H4 (cell line): ENCODE data around the gene MBNL1. TPM values are rescaled to one million over a fixed set of nuclear protein-coding genes. Genes with fewer than 3 reads are reported as not detected.

Source experiments
- DNase-seq: peaks from one replicate; pipeline ENCODE4 v3.0.0-alpha.2; 2015; ENCODE audit warnings: low spot score
- total RNA-seq: library from RNA; depleted of rRNA; stranded (reverse); fragments of >200 nt; shearing (Covaris generic); gene quantifications from 2 replicates; pipeline ENCODE4 v1.2.3, GENCODE V29; 2014

The MBNL1 gene
- total RNA-seq, 1 experiment from 2014 or later: 153 TPM

DNA sequence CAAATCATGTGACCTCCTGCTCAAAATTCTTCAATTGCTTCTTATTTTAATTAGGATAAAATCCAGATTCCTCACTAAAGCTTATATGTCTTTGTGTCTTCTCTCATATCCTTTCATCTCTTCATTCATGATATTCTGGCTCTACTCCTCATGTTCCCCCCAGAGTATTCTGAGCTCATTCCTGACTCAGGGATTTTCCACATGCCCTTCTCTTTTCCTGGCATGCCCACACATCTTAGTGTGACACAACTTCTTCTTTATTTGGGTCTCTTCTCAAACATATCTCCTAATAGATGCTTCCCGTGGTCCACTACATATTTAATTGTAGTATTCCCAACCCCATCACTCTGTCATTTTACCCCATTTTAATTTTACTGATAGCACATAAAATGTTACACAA is 15.2 kb upstream of the MBNL1 start:
- DNase-seq: no peak

DNA sequence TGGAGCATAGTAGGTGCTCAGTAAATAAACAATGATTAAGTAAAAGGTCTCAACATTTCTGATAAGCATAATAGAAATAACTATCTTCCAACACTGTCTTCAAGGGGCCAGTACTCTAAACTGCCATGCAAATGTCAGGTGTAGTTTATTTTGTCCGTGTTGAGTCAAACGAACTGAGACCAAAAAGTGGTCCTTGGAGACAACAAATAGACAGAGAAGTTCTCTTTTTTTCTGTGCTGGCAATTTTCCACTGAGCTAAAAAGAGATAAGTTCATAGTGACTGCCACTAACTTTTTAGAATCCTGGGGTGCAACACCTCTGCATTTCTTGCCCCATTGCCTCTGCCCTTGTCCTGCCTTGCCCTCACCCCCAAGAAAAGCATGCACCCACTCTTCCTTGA is 14.7 kb upstream of the MBNL1 start:
- DNase-seq: no peak

DNA sequence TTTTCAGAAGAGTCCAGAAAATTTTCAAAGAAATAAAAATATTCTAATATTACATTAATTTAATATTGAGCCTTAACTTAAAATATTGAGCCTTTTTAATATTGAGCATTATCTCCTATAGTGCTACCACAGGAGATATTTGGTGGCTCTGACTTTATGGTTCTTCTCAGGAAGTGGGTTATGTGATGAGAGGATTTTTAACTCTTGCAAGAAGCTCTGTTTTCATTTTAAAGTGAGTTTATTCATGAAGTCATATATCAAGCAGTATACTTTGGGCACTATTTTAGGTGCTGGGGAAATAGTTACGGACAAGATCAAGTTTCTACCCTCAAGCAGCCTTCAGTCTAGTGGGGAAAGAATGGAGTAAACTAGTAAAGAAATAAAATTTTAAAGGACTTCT is 13.4 kb upstream of the MBNL1 start:
- DNase-seq: no peak

DNA sequence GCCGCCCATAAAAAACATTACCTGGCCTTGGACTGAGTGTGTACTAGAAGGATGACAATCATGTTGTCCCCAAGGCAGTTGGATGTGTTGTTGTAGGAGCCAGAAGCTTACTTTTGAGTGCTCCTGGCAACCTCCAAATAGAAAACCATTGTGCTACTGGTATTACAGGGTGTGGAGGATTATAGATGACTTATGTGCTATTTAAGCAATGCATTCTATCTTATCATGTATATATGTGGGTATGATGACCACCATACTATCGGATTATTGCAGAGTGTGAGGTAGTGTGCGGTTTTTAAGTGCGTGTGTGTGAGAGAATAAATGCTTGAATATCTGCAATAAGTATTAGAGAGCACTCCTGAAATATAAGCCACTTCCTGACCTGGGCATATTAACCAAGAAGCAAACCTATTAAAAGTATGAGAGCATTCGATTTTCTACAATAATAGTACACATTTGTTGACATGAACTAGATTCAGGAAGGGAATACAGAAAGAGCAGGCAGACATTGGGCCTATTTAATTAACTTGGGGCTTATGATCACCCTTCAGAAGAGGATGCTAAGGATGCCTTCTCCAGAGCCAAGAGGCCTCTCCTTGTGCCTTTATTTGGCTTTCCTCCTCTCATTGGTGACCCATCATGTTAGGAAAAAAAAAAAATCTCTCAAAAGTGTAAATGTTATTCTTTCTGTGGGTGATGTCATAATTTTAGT is 11.7 kb upstream of the MBNL1 start:
- DNase-seq: no peak

DNA sequence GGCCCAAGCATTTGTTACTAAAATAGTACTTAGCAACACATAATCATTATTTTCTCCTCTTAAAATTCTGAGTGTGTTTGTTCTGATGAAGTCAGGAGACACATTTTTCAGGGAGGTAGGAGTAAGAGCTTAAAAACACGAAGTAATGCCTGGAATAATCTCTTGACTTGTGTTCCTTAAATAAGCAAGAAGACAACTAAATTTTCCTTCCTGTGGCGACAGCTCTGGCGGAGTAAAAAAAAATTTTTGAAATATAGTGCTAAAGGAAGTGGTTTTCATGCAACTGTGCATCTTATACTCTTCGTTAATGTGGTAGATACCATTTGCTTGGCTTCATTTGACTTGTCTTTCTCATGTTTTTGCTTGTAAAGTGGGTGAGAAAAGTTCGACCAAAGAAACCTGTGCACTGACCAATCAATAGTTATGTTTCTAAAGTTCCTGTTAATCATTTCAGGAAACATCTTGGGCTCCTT is 11.1 kb upstream of the MBNL1 start:
- DNase-seq: no peak

DNA sequence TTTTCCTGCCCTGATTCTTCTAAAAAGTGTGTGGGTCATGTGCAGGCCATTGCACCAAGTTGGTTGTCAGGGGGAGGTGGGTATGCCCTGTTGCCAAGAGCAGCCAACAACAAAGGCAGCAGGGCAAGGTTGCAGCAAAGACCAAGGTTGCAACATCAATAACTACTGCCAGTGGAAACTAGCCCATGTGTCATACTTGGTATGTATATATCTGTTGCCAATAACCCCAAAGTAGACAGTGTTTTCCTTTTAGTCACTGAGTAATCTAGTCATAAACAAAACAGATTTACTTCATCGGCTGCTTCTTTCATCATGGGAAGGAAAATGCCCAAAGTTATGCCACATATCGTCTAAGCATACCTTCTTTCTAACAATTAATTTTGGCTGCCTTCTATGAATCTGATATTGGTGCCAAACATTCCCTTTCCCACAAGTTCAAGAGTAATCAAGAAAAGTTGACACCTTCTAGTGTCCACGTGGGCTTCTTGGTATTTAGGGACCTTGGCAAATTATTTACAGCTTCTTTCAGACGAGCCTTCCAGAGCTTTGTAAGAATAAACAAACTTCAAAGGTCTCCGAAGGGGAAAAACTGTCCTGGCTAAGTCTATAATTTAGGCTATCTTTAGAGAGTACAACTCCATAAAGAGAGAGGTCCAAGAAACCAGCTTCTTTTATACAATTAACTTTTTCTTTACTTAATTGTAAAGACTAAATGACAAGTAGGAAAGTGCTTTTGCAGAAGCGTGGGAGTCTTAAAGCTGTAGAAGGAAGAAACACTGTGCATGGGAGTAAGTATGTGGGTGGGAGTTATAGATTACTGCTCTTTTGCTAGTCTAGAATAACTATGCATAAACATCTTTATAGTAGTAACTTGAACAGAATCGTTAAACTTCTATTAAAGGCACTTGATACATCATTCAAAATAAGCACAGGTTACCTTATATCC is 10.0 kb upstream of the MBNL1 start:
- DNase-seq: peak; percentile 95

DNA sequence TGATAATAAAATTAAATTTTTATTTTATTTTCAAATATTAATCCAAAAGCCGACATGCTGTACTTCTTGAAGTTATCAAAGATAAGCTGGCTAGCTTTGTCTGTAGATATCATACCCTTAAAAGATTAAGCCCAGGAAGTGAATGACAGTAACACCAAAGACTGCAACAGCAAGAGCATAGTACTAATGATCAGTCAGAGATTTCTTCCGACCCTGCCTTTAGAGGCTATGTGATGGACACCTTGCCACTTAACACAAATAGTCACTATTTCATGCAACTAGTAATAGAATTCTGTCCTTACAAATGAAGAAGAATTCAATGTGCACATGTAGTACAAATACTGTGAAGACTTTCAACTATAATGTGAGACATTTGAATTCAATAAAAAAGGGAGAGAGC is 9.3 kb upstream of the MBNL1 start:
- DNase-seq: no peak

DNA sequence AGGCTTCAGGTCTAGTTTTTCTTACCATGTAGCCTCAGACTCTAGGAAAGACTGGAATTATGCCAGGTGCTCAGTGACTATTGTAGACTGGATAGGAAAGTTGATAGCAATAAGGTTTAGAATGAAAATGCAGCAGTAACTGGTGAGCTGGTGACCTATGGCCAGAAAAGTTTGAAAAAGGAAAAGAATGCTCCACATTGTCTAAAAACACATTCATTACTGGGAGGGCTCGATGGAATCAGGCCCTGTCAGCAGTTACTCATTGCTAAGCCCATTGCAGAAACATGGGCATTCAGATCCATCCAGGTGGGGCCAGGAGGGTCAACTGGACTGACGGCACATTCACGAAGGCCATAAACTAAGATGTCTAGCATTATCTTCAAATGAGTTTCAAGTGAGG is 8.7 kb upstream of the MBNL1 start:
- no peak for DNase-seq

DNA sequence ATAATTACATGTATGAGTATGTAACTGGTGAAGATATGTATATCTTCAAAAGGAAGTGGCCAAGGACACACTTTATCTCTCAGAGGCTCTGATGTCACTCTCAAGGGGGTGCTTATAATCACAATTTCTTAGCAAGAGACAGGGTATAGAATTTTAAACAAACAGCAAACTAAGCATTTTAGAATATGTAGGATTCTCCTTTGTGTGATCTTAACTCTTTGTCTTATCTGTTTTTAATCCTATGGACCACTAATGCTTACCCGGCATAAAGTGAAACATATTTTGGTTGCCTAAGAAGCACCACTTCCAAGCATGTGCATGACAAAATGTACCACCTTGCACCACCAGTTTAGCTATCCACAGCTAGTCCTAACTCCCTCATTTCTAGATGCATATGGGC is 8.2 kb upstream of the MBNL1 start:
- DNase-seq: no peak

DNA sequence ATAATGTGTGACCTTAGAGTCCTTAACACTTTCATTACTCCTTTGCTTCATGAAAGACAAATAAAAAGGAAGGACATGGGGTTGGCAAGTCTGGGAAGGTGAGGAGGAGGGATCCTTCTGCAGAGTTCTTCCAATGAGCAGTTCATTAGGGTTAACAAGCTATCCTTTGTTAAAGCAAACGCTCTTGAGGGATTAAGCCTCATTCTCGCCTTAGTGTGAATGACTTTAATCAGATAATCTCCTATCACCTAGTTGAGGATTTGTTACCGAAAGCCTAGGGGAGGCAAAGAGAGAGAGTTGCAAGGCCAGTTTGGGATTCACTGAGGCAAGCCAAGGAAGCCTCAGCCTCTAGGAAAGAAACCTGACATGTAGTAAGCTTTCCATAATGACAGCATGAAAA is 7.4 kb upstream of the MBNL1 start:
- DNase-seq: no peak

DNA sequence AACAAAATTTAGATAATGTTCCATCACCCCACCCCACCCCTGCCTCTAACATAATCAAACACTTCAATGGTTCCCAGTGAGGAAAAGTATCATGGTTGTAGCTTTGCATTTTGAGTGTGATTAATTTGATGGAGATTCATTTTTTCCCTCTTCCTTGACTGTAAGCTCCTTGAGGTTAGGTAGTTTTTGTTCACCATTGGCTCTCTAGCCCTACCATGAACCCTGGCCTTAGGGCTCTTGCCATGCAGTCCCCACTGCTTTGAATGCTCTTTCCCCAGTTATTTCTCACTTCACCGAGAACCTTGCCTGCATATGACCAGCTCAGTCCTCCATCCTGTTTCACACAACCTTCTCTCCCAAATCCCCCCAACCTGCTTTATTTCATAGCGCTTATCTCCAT is 5.0 kb upstream of the MBNL1 start:
- no peak for DNase-seq

DNA sequence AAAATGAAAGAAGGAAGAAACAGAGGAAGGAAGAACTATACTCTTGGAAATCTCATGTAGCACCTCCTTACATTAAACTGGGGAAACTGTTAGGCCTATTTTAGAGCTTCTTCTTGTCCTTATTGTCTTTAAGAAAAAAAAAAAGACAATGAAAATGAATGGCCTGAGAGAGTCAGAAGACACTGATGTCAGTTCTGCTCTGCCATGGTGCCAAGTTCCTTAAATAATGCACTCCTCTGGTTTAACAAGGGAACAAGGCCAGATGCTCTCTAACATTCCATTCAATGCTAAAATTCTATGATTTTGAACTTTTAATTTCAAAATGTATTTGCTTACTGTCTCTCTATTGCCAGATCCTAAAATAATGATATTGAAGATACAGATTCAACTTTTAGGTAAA is 4.4 kb upstream of the MBNL1 start:
- no peak for DNase-seq

DNA sequence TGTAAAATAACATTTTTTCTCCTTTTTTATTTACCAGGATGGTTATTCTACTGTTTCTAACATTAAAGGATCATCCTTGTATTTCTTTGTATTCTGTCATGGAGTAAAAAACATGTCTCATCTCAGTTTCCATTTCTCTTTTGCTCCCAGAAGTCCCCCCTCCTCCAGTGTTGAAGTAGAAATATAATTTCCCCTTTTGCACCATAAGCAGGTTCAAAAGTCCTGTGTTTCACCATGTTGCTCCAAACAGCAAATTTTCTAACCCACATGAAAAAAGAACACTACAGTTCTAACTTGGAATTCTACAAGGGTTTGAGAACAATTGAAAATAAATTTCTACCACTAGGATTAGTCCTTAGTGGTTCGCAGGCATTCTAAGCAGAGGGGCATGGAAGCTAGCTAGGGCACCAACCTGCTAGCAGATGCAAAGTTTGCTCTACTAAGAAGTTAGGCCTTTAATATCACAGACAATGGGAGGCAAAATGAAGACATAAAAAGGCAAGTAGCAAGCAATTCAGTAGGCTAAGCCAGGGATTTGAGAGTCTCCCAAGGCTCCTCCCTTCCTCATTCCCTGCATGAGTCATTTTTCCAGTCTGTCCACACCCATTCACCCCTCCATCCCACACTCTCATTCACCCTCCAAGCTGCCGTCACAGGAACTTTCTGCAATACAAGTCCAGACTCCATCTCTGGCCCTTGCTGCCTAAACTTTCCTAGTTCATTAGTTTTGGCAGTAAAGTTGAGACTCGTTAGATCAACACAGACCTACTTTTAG is 2.3 kb upstream of the MBNL1 start:
- peak; percentile 98 for DNase-seq

DNA sequence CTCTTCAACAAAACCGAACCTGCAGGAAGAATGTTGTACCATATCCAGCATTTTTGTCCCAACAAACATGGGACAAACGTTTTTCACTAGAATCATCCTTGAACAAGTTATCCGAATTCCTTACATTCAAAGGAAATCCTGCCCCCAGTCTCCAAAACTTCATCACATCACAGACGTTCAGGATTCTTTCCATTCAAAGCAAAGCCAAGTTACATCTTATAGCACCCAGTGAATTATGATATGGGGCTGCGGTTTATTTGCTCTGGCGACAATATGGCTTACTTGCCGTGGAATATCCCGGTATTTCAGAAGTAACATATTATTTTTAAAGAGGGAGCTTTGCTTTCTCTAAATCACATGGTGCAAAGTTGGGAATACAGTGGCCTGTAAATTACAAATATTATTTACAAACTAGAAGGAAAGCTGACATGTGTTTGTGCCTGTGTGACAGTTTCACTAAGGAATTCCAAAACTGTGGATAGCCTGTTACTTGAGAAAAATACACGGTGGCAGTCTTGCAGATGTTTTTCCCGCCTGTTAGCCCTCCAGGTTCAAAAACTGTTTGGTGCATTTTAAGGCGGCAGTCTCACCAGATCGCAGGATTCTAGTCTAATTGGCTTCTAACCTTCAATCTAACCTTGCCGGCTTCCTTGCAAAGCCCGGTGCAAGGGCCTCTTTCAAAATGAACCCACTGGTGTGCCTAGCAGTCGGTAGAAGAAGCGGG is 736 bp upstream of the MBNL1 start:
- DNase-seq: no peak

DNA sequence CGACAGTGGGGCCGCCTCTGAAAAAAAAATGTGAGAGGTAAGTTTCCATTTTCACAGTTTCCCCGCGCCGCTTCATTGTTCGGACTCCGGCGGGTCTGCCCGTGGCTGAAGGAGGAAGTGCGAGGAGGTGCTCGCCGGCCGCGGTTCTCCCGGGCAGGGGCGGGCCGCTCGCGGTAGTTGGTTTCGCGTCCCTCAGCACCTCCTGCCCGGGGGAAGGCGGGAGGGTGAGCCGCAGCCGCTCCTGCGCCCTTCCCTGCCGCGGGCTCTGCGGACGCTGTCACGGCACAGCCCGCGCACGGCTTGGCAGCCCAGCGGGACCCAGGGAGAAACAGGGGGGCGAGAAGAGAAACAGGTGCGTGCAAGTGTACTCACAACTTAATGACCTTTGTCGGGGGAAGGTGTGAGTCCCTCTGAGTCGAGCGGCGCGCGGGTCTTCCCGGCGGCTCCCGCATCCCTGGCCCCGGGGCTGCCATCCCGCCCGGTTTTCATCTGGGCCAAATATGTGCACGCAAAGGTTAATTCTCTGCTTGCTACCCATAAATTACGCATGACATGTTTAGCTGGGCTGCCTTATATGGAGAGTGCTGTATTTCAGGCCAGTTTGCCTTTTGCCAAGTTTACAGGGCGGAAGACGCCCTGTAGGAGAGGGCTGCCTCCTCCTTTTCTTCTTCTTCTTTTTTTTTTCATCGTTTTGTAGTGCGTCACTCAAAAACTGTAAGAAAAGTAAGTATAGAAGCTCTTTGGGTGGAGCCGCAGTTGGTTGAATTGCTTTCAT is 514 bp downstream of the MBNL1 start:
- DNase-seq: peak; percentile 87

DNA sequence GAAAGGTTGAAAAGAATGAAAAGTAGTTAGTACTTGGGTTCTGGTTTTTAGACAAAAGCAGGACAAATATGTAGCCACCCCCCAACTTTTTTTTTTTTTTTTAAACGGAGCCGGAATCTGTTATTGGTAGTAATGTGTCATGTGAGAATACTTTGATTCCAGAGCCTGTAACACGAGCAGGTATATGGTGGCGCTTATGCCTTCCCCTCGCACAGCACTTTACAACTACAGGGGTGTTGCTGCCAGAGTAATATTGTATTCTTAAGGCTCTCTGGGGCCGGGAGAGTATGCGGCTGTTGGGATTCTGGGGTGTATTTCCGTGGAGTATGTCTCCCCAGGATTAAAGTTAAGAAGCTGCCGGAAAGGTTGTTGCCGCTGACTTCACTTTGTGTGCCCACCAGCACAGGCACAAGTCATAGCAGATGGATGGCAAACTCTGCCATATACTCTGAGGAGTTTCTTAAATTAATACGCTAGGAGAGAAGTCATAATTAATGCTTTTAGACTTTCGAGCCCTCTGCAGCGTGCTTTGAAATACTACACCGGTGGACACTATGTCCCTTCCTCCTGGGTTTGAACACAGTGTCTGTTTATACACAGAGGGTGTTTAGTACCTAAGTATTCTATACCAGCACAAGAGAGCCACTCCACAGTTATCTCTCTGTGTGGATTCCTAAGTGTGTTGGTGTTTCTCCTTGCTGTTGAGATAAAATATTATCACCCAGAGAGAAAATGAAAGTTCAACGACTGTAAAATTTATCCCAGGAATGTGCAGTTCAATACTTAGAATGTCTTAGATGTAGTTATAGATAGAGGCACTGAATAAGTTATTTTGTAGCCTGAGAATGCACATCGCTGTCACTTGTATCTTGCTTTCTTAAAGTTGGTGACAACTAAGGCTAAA is 1.4 kb downstream of the MBNL1 start:
- peak; percentile 75 for DNase-seq

DNA sequence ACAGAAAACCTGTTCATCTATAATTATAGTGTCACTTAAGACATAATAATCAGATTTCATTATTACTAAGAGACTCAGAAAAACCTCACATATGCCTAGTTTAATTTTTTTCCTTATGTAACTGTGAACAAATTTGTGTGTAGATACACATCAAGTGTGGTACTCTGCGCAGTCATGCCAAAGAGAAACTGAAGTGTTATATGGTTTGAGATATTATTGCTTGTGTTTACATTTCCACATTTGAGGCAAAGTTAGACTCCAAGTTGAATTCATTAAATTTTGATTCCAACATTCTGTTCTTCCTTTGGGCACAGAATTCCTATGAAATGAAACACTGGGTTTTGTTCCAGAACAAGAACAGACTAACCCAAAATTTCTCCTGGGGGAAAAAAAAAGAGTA is 2.2 kb downstream of the MBNL1 start:
- no peak for DNase-seq

DNA sequence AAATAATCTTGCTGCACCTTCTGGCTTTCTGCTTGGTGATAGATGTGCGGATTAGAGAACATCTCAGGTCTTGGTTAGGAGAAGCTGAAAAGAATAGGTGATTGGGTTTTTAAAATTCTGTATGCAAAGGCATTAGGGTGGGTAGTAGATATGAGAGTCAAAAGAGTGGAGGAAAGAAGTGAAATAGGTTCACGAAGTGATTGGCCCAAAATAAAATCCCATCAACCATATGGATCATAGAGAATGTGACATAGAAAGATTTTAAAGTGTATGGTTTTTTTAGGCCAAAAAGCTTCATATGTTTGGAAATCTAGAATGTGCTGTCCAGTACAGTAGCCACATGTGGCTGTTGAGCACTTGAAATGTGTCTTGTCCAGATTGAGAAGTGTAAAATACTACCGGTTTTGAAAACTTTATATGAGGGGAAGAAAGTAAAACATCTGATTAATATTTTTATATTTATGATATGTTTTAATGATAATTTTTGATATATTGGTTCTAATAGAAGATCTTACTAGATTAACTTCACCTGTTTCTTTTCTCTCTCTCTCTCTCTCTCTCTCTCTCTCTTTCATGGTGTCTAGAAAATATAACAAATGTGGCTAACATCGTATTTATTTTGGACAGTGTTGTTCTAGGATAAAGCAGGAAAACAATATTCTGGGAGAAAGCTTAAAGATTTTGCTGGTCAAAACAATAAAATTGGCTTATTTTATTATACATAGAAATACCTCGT is 2.9 kb downstream of the MBNL1 start:
- no peak for DNase-seq

DNA sequence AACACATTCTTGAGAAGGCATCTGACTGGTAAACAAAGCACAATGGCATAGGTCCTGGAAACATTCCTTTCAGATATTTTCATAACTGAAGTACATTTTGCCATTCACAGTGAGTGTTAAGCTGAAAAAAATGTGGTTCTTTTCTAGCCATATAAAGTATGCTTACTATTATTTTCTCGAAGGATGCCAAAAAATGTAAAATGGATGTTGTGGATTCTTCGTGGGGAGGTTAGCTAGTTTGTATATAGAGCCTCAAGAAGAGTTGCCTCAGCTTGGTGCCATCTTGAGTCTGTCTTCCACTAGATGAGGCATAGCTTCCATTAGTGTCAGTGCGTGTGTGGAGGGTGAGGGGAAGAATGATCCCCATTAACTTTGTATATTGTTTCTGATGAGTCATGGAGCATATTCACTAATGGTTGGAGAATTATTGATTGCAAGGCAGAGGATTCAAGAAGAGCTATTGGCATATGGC is 4.1 kb downstream of the MBNL1 start:
- peak; percentile 27 for DNase-seq
